NT2/D1 (cell line): ENCODE measurements around the gene OR1F1.

Experiments
- SUZ12 ChIP-seq: IDR thresholded peaks from 2 replicates; pipeline ENCODE4 v1.6.1; 2011; ENCODE audit not compliant: insufficient read length, insufficient read depth; ENCODE audit errors: extremely low read depth
- YY1 ChIP-seq: IDR thresholded peaks from 2 replicates; pipeline ENCODE4 v1.6.1; 2011; ENCODE audit not compliant: insufficient read length, insufficient read depth

GRCh38 chr16:3152027-3152276, 36.1 kb upstream of the OR1F1 start:
- TF ChIP-seq SUZ12 (no peak), YY1 (no peak)
